Activated CD8-positive, alpha-beta T cell treated with anti-CD3 and anti-CD28 coated beads for 36 hours (primary cell): Measurements from ENCODE around the gene P2RX3. TPM values are rescaled to one million over a fixed set of nuclear protein-coding genes. Genes with fewer than 3 reads are reported as not detected.

Source experiments
- ATAC-seq: fragments of 200-7000 bp; cut with Tn5 transposase; one replicate; pipeline ENCODE4 v1.10.0; 2021; ENCODE audit warnings: mild to moderate bottlenecking, moderate library complexity
- CTCF ChIA-PET: fragments of 350-600 bp; sonication (Branson Sonifier 250); formaldehyde crosslinking; loops from one replicate; lab custom pipeline; 2021; ENCODE audit warnings: antibody characterized with exemption; lab: Charles Lee
- POLR2A ChIA-PET: fragments of 350-600 bp; sonication (Branson Sonifier 250); formaldehyde crosslinking; loops from one replicate; lab custom pipeline; 2021; ENCODE audit warnings: antibody characterized with exemption; lab: Charles Lee
- DNase-seq: peaks from one replicate; pipeline ENCODE4 v3.0.0-alpha.2; 2020
- H3K27ac Mint-ChIP-seq: one replicate; pipeline ENCODE4 v1.8.0; 2021; ENCODE audit warnings: mild to moderate bottlenecking, mixed read lengths
- H3K27me3 Mint-ChIP-seq: one replicate; pipeline ENCODE4 v1.8.0; 2021; ENCODE audit warnings: mixed read lengths
- H3K36me3 Mint-ChIP-seq: one replicate; pipeline ENCODE4 v1.8.0; 2021; ENCODE audit warnings: low read depth, mixed read lengths
- H3K4me1 Mint-ChIP-seq: one replicate; pipeline ENCODE4 v1.8.0; 2021; ENCODE audit warnings: low read depth, mixed read lengths
- H3K4me3 Mint-ChIP-seq: one replicate; pipeline ENCODE4 v1.8.0; 2021; ENCODE audit warnings: mild to moderate bottlenecking, moderate library complexity, mixed read lengths
- H3K9me3 Mint-ChIP-seq: one replicate; pipeline ENCODE4 v1.8.0; 2021; ENCODE audit warnings: mixed read lengths
- intact Hi-C: fragments of 100-400 bp; cut with micrococcal nuclease; formaldehyde crosslinking; loops from one replicate; pipeline ENCODE4 v1.10.0; 2022
- total RNA-seq, 2 experiments: library from RNA; stranded (reverse); gene quantifications; one replicate each; pipeline ENCODE4 v1.2.3, GENCODE V29; 2021
- TF ChIP-seq, protein P1 (sequence below): fragments of 200-600 bp; IDR thresholded peaks from one replicate; pipeline ENCODE4 v1.8.0; 2022; ENCODE audit warnings: antibody characterized with exemption, mild to moderate bottlenecking

Gene P2RX3
- total RNA-seq, 2 experiments from 2014 or later: not detected

DNA sequence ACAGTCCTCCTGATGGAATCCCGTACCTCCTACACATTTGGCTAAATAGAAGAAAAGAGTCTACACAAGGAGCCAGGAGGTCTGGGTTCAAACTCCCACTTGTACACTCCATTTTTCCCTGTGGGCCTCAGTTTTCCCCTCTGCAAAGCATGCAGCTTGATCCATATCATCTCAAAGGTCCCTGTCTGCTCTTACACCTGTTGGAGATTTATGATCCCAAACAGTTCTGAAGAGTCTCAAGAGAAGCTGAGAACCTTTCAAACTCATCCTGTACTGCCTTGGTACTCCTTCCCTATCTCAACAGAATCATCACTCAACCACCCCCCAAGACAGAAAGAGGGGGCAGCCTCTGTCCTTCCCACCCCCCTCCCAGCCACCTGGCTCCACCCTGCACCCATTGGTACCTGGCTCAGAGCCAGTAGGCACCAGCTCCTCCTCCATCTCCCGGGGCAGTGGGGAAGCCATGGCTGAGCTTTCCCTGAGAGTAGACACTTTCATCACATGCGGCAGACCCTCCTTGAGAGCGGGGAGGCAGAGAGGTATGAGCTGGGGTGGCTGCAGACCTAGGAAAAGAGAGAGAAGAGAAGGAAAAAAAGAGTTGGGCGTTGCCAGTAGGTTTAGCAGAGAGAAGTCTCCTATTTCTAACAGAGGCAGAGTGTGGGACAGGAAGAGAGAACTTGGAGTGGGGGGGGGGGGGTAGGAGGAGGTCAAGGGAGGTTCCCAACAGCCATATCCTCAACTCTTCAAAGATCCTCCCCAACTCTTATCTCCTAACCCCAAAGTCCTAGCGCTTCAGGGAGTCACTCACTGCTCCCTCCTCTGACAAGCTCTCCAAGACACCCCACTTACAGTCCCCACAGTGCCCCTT lies 16.5 kb upstream of the P2RX3 start:
- no peak overlapping the region for H3K4me3 Mint-ChIP-seq
- no peaks in the 10 kb centered on the region for H3K27me3 Mint-ChIP-seq
- DNase-seq (no peak), ATAC-seq (no peak)
- H3K36me3 Mint-ChIP-seq: peaks cover 27% of the 10 kb centered on the region
- POLR2A ChIA-PET: interaction anchor here (0.9 to 5.8 kb wide), 4 partner anchors 8 to 14 kb away, joined by 3 to 38 read pairs (median 4); partner anchors contain the start of gene SSRP1
- CTCF ChIA-PET: interaction anchor here (2.3 kb wide), 1 partner anchor 9 kb away, joined by 9 read pairs; no protein-coding TSS in a partner anchor
- intact Hi-C loops: no loop called here
- H3K4me1 Mint-ChIP-seq: peaks cover 36% of the 10 kb centered on the region
- no peaks in the 10 kb centered on the region for H3K9me3 Mint-ChIP-seq
- H3K27ac Mint-ChIP-seq: no peak overlapping the region
- TF ChIP-seq, protein P1, sequence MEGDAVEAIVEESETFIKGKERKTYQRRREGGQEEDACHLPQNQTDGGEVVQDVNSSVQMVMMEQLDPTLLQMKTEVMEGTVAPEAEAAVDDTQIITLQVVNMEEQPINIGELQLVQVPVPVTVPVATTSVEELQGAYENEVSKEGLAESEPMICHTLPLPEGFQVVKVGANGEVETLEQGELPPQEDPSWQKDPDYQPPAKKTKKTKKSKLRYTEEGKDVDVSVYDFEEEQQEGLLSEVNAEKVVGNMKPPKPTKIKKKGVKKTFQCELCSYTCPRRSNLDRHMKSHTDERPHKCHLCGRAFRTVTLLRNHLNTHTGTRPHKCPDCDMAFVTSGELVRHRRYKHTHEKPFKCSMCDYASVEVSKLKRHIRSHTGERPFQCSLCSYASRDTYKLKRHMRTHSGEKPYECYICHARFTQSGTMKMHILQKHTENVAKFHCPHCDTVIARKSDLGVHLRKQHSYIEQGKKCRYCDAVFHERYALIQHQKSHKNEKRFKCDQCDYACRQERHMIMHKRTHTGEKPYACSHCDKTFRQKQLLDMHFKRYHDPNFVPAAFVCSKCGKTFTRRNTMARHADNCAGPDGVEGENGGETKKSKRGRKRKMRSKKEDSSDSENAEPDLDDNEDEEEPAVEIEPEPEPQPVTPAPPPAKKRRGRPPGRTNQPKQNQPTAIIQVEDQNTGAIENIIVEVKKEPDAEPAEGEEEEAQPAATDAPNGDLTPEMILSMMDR: no peak

GRCh38 chr11:57322256-57323166 lies 15.6 kb upstream of the P2RX3 start:
- intact Hi-C loops: no loop called here
- peak overlapping the region; percentile 76 for H3K27ac Mint-ChIP-seq
- H3K4me1 Mint-ChIP-seq: peaks cover 44% of the 10 kb centered on the region
- no peaks in the 10 kb centered on the region for H3K9me3 Mint-ChIP-seq
- ChIA-PET CTCF (interaction anchor here (2.3 kb wide), 1 partner anchor 10 kb away, joined by 9 read pairs; no protein-coding TSS in a partner anchor), POLR2A (interaction anchor here (1.0 to 5.8 kb wide), 2 partner anchors 9 to 13 kb away, joined by 4 to 38 read pairs; partner anchors contain the start of gene SSRP1)
- ATAC-seq (no peak), DNase-seq (peak; percentile 26)
- no peaks in the 10 kb centered on the region for H3K27me3 Mint-ChIP-seq
- TF ChIP-seq, protein P1: no peak
- peak overlapping the region; percentile 80 for H3K4me3 Mint-ChIP-seq
- peaks cover 36% of the 10 kb centered on the region for H3K36me3 Mint-ChIP-seq

- H3K36me3 Mint-ChIP-seq: peaks cover 44% of the 10 kb centered on the region
- no peaks in the 10 kb centered on the region for H3K9me3 Mint-ChIP-seq
- ATAC-seq (no peak), DNase-seq (no peak)
- ChIA-PET CTCF (interaction anchor here (2.3 kb wide), 1 partner anchor 11 kb away, joined by 9 read pairs; no protein-coding TSS in a partner anchor), POLR2A (interaction anchor here (3.8 to 5.8 kb wide), 2 partner anchors 10 to 12 kb away, joined by 38 to 63 read pairs; partner anchors contain the start of gene SSRP1)
- H3K4me1 Mint-ChIP-seq: peaks cover 46% of the 10 kb centered on the region
- peak overlapping the region; percentile 80 for H3K4me3 Mint-ChIP-seq
- H3K27ac Mint-ChIP-seq: peak overlapping the region; percentile 76
- TF ChIP-seq, protein P1: no peak
- H3K27me3 Mint-ChIP-seq: no peaks in the 10 kb centered on the region
- intact Hi-C loops: no loop called here
These were observed 14.8 kb upstream of the P2RX3 start for GRCh38 chr11:57323167-57323854.

GRCh38 chr11:57323855-57324153 lies 14.3 kb upstream of the P2RX3 start:
- Mint-ChIP-seq H3K36me3 (peaks cover 49% of the 10 kb centered on the region), H3K4me3 (peak overlapping the region; percentile 80), H3K9me3 (no peaks in the 10 kb centered on the region), H3K4me1 (peaks cover 46% of the 10 kb centered on the region), H3K27ac (peak overlapping the region; percentile 76), H3K27me3 (no peaks in the 10 kb centered on the region)
- DNase-seq: no peak
- intact Hi-C loops: no loop called here
- TF ChIP-seq, protein P1: no peak
- CTCF ChIA-PET: no interaction called here
- POLR2A ChIA-PET: interaction anchor here (3.8 to 5.8 kb wide), 2 partner anchors 10 to 11 kb away, joined by 38 to 63 read pairs; partner anchors contain the start of gene SSRP1
- ATAC-seq: no peak
